CD4-positive, alpha-beta T cell treated with Interleukin-17A for 1 hour (primary cell): ENCODE data around the gene ZNF302.

Source experiments
- DNase-seq: peaks from one replicate; pipeline ENCODE4 v3.0.0-alpha.2; 2020

Gene ZNF302

GRCh38 chr19:34733266-34733745 lies 55.8 kb downstream of the ZNF302 start:
- DNase-seq: no peak

- peak; percentile 85 for DNase-seq
Observed at GRCh38 chr19:34733746-34734536, 56.5 kb downstream of the ZNF302 start, which contains the start of gene ZNF181. Gene ZNF181, plus strand, starts transcription at chr19:34734243. Its CDS starts 795 bp downstream, at chr19:34735038.

- DNase-seq: peak; percentile 74
Observed at GRCh38 chr19:34734537-34735103, 57.1 kb downstream of the ZNF302 start.
